GM13976 (cell line): ENCODE measurements around the gene NPTXR.

ENCODE experiments used
- DNase-seq: peaks from one replicate; pipeline ENCODE4 v3.0.0; 2012; ENCODE audit warnings: low spot score
- in situ Hi-C: fragments of 300-500 bp; cut with MboI; formaldehyde crosslinking; loops from one replicate; pipeline ENCODE4 v1.12.0; 2022; ENCODE audit warnings: low sequenced_read_pairs, mixed read lengths, inconsistent platforms; ENCODE audit not compliant: unreplicated experiment
- TF ChIP-seq, protein P1 (sequence below): IDR thresholded peaks from 2 replicates; pipeline ENCODE4 v1.5.1; 2012; ENCODE audit warnings: borderline replicate concordance, mild to moderate bottlenecking; ENCODE audit not compliant: insufficient read depth; ENCODE audit errors: extremely low read depth, missing control alignments, control extremely low read depth

The NPTXR gene

DNA sequence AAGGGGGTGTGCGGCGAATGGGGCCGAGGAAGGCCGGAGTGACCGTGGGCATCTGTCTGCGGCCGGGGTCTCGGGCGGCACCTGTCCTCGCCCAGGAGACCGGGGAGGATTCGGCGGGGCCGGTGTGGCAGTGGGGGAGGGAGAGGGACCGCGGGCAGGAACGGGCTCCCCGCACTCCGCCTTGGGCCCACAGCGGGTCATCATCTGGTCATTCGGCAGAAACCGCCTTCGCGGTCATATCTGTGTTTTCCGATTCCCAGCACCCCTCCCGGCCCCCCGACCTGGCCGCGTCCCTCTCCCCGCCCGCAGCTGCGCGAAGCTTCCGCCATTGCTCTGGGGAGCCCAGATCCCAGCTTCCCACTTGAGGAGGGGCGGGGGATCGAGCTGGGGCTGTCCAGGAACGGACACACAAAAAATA is 29.0 kb upstream of the NPTXR start:
- no peak for DNase-seq
- TF ChIP-seq, protein P1, sequence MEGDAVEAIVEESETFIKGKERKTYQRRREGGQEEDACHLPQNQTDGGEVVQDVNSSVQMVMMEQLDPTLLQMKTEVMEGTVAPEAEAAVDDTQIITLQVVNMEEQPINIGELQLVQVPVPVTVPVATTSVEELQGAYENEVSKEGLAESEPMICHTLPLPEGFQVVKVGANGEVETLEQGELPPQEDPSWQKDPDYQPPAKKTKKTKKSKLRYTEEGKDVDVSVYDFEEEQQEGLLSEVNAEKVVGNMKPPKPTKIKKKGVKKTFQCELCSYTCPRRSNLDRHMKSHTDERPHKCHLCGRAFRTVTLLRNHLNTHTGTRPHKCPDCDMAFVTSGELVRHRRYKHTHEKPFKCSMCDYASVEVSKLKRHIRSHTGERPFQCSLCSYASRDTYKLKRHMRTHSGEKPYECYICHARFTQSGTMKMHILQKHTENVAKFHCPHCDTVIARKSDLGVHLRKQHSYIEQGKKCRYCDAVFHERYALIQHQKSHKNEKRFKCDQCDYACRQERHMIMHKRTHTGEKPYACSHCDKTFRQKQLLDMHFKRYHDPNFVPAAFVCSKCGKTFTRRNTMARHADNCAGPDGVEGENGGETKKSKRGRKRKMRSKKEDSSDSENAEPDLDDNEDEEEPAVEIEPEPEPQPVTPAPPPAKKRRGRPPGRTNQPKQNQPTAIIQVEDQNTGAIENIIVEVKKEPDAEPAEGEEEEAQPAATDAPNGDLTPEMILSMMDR, result no peak
- in situ Hi-C loops, result loop anchor here (10.0 kb wide), 2 partner anchors 122 to 252 kb away; no protein-coding TSS in a partner anchor

DNA sequence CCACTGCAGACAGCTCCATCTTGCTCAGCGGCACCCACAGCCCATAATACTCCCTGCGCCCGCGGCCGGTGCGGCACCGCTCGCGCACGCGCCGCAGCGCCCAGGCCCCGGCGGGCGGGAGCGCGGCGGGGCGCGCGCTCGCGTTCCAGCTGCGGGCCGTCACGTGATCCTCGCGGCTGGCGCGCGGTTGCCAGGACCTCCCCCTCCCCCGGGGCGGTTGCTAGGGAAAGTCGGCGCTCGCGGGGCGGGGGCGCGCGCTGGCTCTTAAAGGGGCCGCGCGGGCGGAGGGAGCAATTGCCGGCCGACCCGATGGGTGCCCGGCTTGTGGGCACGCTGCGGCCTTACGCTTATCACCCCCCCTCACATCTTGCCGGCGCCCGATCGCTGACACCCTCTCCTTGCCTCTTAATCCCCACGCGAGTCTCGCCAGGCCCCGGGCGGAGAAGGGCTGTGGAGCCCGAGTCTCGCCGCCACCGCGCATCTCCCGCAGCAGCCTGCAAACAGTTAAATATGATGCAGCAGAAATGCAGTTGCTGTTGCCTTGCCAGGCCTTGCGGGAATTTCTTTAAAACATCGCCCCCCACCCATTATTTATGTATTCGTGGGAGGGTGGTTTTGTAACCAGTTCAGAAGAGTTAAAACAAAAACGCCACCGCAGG is 28.5 kb upstream of the NPTXR start, which contains the start of gene CBX6:
Gene CBX6, minus strand, starts transcription at position 45 of the 659 bp plus-strand sequence. Its CDS starts 26 bp downstream, at position 19.
- DNase-seq, result peak; percentile 96
- in situ Hi-C loops, result loop anchor here (10.0 kb wide), 2 partner anchors 122 to 252 kb away; no protein-coding TSS in a partner anchor
- TF ChIP-seq, protein P1, result no peak

DNA sequence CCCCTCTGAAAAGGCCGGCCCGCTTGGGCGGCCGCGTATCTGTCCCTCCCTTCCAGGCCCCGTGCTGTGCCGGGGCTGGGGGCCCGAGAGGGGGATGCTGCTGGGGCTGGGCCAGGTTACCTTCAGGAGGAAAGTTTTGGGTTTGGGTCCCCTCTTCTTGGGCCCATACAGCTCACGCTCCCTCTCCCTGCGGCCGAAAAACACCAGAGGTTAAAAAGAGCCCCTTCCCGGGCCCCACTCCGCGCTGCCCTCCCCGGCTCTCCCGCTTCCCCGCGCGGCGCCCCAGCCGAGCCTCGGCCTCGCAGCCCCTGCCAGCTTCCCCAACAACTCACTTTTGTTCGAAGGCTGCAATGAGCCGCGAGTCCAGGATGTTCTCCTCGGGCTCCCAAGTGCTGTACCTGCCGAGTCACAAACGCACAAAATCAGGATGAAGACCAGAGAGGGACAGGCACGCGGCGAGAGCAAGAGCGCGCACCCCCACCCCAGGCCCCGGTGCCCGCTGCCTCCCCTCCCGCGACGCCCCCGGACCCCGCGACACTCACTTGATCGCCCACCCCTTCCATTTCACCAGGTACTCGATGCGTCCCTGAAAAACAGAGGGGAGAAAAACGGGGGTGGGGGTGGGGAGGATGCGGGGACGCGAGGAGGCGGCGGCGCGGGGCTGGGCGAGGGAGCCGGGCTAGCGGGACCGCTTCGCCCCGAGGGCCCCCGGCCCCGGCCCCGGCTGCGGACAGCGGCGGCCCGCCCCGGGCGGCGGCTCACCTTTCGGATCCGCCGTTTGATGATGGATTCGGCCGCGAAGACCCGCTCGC is 27.7 kb upstream of the NPTXR start:
- peak; percentile 51 for DNase-seq
- in situ Hi-C loops, result loop anchor here (10.0 kb wide), 2 partner anchors 123 to 253 kb away; no protein-coding TSS in a partner anchor
- TF ChIP-seq, protein P1, result no peak

DNA sequence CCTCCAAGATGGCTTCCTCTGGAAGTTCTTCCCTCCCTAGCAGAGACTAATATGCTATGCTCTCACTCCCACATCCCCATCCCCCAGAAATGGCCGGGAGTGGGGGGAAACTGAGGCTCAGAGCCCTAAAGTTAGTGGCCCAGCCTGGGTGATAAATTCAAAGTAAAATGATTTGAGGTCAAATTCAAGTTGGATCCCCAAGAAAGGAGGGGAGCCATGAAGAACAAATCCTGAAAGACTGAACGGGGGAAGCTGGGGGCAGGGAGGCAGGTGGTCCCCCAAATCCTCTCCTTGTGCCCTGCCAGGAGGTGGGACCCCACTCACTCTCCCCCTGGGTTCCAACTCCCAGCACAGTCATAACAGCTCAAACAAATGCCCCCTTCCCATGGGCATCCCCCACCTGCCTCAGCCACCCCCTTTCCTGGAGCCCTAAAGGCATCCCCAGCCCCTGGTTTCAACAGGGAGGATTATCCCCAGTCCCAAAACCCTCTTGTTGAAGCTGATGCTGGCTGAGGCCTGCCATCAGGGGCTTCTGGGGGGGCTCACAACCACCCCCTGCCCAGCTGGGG is 27.0 kb upstream of the NPTXR start:
- no peak for DNase-seq
- TF ChIP-seq, protein P1, result no peak
- in situ Hi-C loops, result loop anchor here (10.0 kb wide), 2 partner anchors 124 to 254 kb away; no protein-coding TSS in a partner anchor

DNA sequence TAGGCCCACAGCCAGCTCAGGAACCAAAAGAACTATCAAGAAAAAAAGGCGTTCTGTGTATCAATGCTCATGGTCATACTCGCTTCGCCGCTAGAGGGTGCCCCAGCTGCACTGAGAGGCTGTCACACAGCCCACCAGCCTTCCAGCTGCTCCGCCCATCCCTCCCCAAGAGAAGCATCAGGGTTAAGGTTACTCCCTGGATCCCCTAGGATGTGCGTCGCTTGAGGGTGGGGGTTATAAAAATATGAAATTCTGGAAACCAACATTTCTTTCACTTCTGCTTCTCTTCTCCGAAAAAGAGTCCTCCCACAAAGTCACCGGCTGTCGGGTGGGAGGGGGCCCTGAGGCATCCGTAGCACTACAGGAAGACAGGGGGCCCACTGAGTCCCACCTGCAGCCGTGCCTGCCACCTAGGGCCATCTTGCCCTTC is 26.5 kb upstream of the NPTXR start:
- DNase-seq, result peak; percentile 82
- TF ChIP-seq, protein P1, result peak; percentile 87
- in situ Hi-C loops, result loop anchor here (10.0 kb wide), 2 partner anchors 124 to 254 kb away; no protein-coding TSS in a partner anchor

DNA sequence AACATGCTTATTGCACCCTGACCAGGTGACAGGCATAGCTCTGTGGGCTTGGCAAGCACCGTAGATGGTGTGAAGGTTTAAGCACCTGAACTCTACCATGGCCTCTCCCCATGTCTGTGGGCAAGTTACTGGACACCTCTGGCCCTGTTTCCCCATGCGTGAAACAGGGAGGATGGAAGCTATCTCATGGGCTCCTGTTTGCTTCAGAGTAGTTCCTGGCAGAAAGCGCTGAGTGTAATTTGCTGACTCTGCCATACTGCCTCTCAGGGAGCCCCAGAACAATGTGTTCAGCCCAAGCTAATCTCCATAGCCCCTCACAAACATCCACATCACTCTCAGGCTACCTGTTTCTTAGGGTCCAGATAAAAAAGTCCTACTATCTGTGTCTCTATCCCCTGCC is 25.8 kb upstream of the NPTXR start:
- in situ Hi-C loops, result loop anchor here (10.0 kb wide), 2 partner anchors 125 to 255 kb away; no protein-coding TSS in a partner anchor

More for the DNA sequence above, 25.8 kb upstream of the NPTXR start:
- no peak for DNase-seq
- TF ChIP-seq, protein P1, result no peak
